ENCODE results near the gene SUPT4H1.
A peak's percentile ranks its signal among the peaks of the same experiment; 100 is the strongest.

Gene SUPT4H1

DNA sequence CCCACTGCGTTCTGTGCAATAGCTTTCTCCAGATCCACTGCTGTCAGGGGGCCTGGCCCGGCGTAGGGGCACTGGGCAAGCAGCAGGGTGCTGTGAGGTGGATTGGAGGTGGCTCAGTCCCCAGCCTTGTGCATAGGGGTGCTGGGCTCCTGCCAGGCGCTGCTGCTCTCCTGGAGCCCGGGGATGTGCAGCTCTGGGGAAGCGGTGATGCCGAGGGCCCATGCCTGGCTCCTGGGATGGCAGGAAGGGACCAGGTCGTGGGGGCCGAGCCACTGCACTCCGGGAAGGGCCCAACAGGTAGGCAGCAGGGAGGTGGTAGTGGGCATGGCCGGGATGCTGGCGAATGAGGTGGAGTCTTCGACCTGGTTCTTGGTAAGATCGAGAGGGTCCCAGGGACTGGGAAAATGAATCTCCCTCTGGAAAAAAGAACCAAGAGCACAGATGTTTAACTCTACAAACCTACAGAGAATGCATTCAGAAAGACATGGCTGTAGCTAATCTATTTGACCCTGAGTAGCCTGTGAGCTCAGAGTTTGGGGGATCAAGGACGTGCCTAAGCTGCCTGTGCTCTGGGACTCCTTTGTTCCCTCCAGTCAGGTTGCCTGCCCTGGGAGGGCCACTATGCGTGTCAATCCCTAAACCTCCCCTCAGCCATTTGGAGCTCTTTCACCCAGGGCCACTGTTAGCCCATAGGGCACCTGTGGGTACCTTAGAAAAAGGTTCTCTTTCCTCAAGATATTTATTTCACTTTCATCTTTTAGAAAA is 6.6 kb upstream of the SUPT4H1 start:
- Mint-ChIP-seq H3K4me3 (no peak overlapping the region), H3K4me1 (peaks cover 14% of the 10 kb centered on the region), H3K27ac (peak overlapping the region in 1 of 2 donors; percentile 92), H3K9me3 (no peaks in the 10 kb centered on the region), H3K27me3 (no peaks in the 10 kb centered on the region)
- DNase-seq (no peak), ATAC-seq (peak; percentile 21)

DNA sequence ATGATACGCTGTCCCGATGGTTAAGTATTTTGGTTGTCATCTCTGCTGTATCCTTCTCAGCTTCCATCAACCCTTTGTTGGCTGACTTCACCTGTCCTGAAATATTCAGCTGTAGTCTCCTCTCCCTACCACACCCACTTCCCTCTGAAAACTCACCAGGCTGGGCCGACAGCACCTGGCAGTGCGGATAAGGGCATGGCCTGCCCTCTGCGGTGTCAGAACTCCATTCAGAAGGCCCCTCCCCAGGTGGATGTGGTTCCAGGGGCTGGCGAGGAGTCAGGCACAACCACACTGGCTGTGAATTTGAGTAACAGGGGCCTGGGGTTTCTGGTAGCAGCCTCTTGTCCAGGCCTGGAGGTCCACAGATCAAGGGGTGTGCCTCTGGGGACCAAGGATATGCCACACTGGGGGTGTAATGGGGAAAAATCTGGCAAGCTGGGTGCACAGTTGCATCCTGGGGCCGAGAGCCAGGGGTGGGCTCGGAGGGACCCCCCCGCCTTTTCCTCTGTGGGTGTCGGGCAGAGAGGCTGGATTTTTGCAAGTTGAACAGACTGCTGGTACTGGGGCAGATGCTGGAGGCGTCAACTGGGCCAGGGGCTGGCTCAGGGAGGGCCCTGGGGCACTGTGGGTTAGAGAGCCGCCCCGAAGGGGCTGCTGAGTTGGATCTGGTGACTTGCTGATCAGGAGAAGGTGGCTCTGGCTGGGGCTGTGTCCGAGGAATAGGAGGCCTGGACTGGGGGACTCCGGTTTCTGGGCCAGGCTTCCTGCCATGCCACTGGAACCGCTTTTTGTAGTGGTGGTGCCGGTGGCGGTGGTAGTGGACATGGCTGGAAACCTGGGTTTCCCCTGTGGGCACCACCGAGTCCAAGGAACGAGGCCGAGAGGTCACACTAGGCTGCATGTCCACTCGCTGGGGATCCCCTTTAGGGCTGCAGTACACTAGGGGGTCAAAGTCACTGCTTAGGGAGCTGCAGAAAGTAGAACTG is 5.6 kb upstream of the SUPT4H1 start:
- Mint-ChIP-seq H3K4me1 (peaks cover 20% of the 10 kb centered on the region), H3K9me3 (no peaks in the 10 kb centered on the region), H3K4me3 (no peak overlapping the region), H3K27me3 (no peaks in the 10 kb centered on the region), H3K27ac (peak overlapping the region in 1 of 2 donors; percentile 92)
- ATAC-seq (no peak), DNase-seq (no peak)

DNA sequence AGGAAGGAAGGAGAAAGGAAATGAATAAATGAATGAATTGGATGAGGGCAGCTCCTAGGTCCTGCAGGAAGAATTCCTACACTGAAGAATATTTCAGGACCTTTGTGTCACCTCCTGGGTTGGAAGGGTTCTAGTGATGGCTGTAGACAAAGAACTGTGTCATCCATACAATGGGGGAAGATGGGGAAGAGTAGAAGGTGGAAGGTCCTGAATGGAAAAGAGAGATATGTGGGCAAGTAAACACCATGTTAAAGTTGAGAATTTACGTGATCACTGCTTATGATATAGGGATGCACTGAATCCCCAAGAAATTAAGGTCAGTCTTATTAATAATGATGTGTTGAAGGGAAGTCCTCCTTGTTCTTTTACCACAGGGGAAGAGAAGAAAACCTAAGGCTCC is 4.2 kb upstream of the SUPT4H1 start:
- ATAC-seq: no peak
- Mint-ChIP-seq H3K4me3 (no peak overlapping the region), H3K4me1 (peaks cover 25% of the 10 kb centered on the region), H3K27ac (no peak overlapping the region), H3K27me3 (no peaks in the 10 kb centered on the region), H3K9me3 (no peaks in the 10 kb centered on the region)
- DNase-seq: no peak

DNA sequence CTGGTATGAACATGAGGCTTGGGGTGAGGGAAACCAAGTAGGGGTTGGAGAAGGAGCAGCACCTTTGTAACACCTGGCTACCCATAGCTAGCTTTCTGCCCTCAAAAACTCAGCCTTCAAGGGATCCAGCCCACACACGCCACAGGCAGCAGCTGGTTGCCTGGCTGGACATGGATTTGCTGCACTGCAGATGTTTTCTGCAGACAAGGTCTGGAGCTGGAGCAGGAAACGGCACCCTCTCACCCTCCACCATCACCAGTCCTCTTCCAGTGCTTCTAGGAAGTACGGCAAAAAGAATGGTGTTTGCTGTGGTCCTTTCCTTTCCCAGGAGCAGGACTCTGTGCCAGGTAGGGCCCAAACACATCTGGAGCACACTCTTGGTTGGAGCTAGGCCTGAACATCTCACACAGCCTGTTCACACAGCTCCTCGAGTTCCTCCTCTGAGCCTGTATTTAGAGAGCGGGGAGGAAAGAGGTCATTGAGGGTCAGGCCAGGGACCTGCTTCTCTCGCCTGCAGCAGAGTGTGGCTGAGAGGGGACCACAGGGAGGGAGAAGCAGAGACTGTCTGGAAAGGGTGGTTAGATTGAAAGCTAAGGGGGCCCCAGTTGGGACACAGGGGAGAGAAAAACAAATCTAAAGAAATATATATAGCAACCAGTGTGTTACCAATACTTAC is 2.7 kb upstream of the SUPT4H1 start:
- Mint-ChIP-seq H3K4me3 (peak overlapping the region in 1 of 2 donors; percentile 16), H3K27me3 (no peaks in the 10 kb centered on the region), H3K4me1 (peaks cover 34% of the 10 kb centered on the region), H3K27ac (peak overlapping the region in 1 of 2 donors; percentile 73), H3K9me3 (no peaks in the 10 kb centered on the region)
- DNase-seq: no peak
- ATAC-seq: no peak

DNA sequence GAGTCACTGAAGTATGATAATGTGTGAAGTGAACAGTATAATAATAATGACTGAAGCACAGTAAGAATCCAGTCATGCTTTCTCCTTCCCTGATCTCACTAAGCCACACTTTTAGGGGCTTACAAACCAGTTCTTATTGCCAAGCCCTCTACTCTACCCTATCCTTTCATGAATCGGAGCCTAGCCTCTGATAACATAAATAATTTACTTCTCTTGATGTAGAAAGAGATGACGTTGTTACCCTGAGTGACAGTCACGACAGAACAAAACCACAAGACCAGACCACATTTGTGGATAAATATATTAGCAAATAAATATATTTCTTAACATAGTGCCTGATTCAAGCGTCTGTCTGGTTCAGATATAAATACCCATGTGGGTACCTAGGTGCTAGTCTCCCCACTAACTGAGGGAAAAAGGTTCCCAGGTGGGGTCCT is 1.4 kb upstream of the SUPT4H1 start:
- H3K27ac Mint-ChIP-seq: peak overlapping the region; percentile 91 to 94
- DNase-seq (no peak), ATAC-seq (no peak)
- peak overlapping the region; percentile 89 to 100 for H3K4me3 Mint-ChIP-seq
- H3K4me1 Mint-ChIP-seq: peaks cover 46% of the 10 kb centered on the region
- no peaks in the 10 kb centered on the region for H3K27me3 Mint-ChIP-seq
- no peaks in the 10 kb centered on the region for H3K9me3 Mint-ChIP-seq

DNA sequence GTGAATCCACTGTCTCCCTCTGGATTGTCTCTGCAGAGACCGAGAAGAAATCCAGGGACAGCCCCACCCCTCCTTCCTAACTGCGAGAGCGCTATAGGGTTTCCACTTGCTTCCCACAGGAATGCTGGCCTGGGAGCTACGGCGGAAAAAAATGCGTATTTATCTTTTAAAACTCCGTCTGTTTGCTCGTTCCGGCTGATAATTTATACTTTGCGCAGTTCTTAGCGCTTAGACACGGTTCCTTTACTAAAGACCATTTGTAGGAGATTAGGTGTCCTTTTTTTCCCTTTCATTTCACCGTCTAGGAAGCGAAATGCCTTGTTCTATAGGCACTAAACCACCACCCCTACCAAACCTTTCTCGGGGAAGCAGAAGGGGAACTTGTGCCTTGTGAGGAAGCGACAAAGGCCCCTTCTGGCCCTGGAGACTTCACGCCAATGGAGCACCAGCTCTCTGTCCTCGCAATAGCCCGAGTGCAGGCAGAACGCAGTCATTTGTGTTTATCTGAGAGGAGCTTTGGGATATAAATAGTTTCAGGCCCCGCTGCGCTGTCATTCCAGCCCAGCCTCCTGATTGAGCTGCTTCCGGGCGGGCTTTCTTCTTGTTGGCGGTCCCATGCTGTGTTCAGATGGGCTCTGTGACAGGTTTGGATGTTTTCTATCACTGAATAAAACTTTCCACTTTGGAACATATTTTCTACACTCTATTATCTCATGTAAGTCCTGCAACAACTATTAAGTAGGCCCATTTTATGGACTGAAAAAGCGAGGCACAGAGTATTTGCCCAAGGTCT is 791 bp upstream of the SUPT4H1 start:
- Mint-ChIP-seq H3K4me3 (peak overlapping the region; percentile 89 to 100), H3K27ac (peak overlapping the region; percentile 91 to 94), H3K4me1 (peaks cover 52% of the 10 kb centered on the region), H3K27me3 (no peaks in the 10 kb centered on the region), H3K9me3 (no peaks in the 10 kb centered on the region)
- DNase-seq: peak in 1 of 2 donors; percentile 44
- ATAC-seq: no peak

DNA sequence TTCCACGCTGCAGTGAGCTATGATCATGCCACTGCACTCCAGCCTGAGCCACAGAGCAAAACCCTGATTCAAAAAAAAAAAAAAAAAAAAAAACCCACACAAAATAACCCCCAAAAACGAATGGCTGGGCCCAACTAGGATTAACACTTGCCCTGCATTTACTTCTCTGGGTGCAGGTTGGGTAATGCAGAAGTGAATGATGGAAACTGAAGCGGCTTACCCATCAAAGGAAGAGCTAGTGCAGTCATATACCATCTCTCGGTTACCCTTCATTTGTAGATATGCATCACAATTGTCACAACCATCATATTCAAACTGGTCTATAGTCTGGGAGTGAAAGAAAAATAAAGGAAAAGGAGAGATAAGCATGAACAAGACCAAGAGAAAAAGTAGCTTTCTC is 819 bp downstream of the SUPT4H1 start:
- DNase-seq: no peak
- H3K27me3 Mint-ChIP-seq: no peaks in the 10 kb centered on the region
- peak overlapping the region; percentile 89 to 100 for H3K4me3 Mint-ChIP-seq
- no peaks in the 10 kb centered on the region for H3K9me3 Mint-ChIP-seq
- ATAC-seq: no peak
- peaks cover 69% of the 10 kb centered on the region for H3K4me1 Mint-ChIP-seq
- peak overlapping the region in 1 of 2 donors; percentile 93 for H3K27ac Mint-ChIP-seq

DNA sequence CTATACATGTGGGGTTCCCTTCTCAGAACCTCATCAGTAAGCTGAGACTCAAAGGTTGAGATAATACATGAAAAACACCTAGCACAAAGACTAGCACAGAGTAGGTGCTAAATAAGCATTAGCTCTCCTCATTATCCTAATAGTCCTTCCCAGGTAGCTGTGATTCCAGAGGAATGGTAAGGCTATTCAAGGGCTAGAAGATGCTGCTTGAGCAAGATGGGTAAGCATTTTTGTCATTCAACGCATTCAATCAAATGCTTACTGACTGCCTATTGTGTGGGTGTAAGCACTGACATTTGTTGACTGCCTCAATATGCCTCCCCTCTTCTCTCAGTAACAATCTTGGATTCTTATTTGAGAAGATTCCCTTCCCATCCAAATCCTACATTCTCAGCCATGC is 4.0 kb downstream of the SUPT4H1 start:
- no peak overlapping the region for H3K27ac Mint-ChIP-seq

DNA sequence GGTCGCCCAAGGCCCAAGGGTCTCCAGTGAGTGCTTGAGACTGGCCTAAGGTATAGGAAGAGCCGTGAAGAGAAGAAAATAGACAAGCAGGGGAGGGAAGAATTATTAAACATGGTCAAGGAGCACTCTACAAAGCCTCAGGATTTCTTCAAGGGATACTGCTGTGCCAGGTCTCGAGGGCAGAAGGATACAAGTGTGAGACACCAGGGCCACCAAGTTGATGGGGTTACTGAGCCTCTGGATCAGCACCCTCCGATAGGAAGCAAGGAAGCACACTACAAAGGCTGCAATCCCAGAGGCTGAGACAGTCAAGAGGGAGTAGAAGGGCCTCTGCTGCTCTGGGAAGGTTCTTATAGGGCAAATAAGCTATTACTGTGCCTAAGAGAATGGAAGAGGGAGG is 6.5 kb downstream of the SUPT4H1 start:
- H3K4me1 Mint-ChIP-seq: peaks cover 83% of the 10 kb centered on the region

More for the DNA sequence above, 4.0 kb downstream of the SUPT4H1 start:
- DNase-seq: no peak
- no peaks in the 10 kb centered on the region for H3K27me3 Mint-ChIP-seq
- H3K4me1 Mint-ChIP-seq: peaks cover 77% of the 10 kb centered on the region
- no peak for ATAC-seq
- peak overlapping the region; percentile 20 to 77 for H3K4me3 Mint-ChIP-seq
- no peaks in the 10 kb centered on the region for H3K9me3 Mint-ChIP-seq

DNA sequence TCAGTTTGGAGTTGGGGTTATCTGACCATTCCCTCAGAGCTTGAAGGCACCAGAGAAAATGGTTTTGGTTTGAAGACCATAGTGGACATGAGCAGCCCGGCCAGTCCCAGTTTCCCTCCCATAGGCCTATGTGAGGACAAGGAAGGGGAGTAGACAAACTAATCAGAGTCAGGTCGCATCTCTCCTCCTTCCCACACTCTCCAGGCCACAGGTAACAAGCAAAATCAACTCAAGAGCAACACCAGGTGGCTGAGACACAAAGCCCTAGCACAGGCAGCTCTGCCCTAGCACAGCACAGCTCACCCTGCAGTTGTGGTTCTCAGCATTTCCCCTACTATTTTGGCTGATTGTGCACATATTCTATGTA is 7.2 kb downstream of the SUPT4H1 start:
- DNase-seq: peak; percentile 76 to 83
- peak overlapping the region; percentile 95 to 99 for H3K27ac Mint-ChIP-seq
- ATAC-seq: peak; percentile 79
- peak overlapping the region; percentile 77 to 99 for H3K4me3 Mint-ChIP-seq
- H3K9me3 Mint-ChIP-seq: no peaks in the 10 kb centered on the region
- no peaks in the 10 kb centered on the region for H3K27me3 Mint-ChIP-seq
- peaks cover 81% of the 10 kb centered on the region for H3K4me1 Mint-ChIP-seq

More for the DNA sequence above, 6.5 kb downstream of the SUPT4H1 start:
- ATAC-seq (no peak), DNase-seq (no peak)
- H3K27ac Mint-ChIP-seq: peak overlapping the region; percentile 95 to 99
- peak overlapping the region; percentile 77 to 99 for H3K4me3 Mint-ChIP-seq
- H3K9me3 Mint-ChIP-seq: no peaks in the 10 kb centered on the region
- H3K27me3 Mint-ChIP-seq: no peaks in the 10 kb centered on the region

DNA sequence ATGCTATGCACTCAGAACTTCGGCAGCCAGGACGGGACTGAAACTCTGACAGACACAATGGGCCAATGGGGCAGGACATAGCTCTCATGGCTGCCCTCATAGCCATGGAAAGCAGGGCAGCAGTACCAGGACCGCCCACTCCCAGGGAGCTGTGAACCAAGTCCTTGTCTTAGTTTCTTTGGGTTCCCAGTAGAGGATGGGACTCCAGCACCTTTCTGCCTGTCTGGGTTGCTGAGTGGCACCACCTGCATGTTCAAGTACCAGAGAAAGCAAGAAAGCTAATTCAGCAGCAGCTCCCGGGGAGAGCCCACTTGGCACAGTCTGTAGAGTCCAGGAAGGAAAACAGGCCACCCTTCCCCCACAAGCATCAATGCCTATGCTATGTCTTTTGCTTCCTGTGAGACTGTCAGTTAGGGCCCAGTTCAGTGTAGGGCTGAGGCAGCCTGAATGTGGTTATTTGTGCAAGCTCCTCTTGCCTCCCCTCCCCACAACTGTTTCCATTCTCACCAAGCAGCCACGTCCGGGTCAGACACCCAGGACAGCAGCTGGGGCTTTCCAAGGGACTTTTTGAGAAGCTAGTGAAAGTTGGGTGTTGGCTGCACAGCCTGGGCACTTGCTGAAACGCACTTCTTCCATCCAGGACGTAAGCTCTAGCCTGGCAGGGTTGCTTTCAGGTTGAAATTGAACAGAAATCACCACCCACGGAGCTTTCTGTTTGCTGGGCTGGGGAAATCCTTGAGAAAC is 7.8 kb downstream of the SUPT4H1 start:
- ATAC-seq: peak; percentile 88
- H3K9me3 Mint-ChIP-seq: no peaks in the 10 kb centered on the region
- H3K27me3 Mint-ChIP-seq: no peaks in the 10 kb centered on the region
- H3K27ac Mint-ChIP-seq: peak overlapping the region; percentile 95 to 99
- H3K4me3 Mint-ChIP-seq: peak overlapping the region; percentile 77 to 99
- DNase-seq: peak; percentile 90 to 97
- peaks cover 75% of the 10 kb centered on the region for H3K4me1 Mint-ChIP-seq

DNA sequence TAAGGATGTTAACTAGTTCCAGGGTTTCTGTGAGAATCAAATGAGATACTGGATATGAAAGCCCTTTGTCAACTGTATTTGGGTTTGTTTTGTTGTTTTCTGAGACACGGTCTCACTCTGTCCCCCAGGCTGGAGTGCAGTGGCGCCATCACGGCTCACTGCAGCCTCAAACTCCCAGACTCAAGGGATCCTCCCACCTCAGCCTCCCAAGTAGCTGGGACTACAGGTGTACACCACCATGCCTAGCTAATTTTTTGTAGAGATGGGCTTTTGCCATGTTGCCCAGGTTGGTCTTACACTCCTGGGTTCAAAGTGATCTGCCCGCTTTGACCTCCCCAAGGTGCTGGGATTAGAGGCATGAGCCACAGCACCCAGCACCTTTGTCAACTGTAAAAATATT is 8.9 kb downstream of the SUPT4H1 start:
- Mint-ChIP-seq H3K9me3 (no peaks in the 10 kb centered on the region), H3K4me1 (peaks cover 67% of the 10 kb centered on the region), H3K27me3 (no peaks in the 10 kb centered on the region), H3K27ac (peak overlapping the region; percentile 95 to 99), H3K4me3 (peak overlapping the region; percentile 77 to 99)
- DNase-seq (peak in 1 of 2 donors; percentile 22), ATAC-seq (no peak)

DNA sequence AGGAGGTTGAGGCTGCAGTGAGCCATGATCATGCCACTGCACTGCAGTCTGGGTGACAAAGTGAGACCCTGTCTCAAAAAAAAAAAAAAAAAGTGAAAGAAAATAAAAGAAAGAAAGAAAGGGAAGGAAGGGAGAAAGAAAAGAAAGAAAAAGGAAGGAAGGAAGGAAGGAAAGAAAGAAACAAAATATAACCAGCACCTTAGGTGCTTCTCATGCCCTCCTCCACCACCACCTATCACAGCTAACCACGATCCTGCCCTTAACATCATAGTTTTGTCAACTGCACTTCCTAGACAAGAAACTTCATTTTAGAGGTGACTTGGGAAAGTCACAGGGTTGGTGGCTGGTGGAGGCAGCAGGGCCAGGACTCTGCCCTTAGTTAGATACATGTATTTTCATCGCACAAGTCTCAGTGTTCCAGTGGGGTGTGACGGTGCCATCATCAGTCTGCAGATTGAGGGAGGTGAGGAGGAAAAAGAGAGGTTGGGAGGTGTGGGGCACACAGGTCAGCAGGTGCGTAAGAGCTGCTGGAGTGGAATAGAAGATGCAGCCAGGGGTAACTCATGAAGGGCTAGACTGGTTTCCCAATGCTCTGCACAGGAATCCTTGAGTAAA is 10.0 kb downstream of the SUPT4H1 start:
- ATAC-seq: no peak
- Mint-ChIP-seq H3K4me1 (peaks cover 67% of the 10 kb centered on the region), H3K9me3 (no peaks in the 10 kb centered on the region), H3K27me3 (no peaks in the 10 kb centered on the region), H3K4me3 (peak overlapping the region; percentile 77 to 99), H3K27ac (peak overlapping the region; percentile 95 to 99)
- peak in 1 of 2 donors; percentile 20 for DNase-seq
